ENCODE data around the gene RRP1B. TPM values are rescaled to one million over a fixed set of nuclear protein-coding genes. Genes with fewer than 3 reads are reported as not detected.

The RRP1B gene
- total and polyA plus RNA-seq, 9 of the 15 experiments (the other 6 are each of a cell fraction or from before 2014, with no cell fraction given), result 6.8 to 66.6 (median 41.9) TPM

- 98% methylated on average over 17 of the region's 17 CpGs for WGBS (ENCODE audit: insufficient coverage, low coverage, missing lambda C conversion rate)
- Histone ChIP-seq H3K9me3 (replicated peaks; ENCODE audit: control insufficient read depth, insufficient read depth, low read depth, low read length) (no peaks in the 10 kb centered on the region), H3K9ac (ENCODE audit: insufficient read depth in 1 of 2, low read depth in 2 of 2, low read length in 2 of 2) (no peak overlapping the region), H2AFZ (ENCODE audit: low read depth, low read length) (no peak overlapping the region), H3K4me1 (replicated peaks in 1 of 2; ENCODE audit: control insufficient read depth in 2 of 2, insufficient read depth in 2 of 2, low read length in 2 of 2) (peaks cover 15 to 19% of the 10 kb centered on the region in 2 experiments; a peak in 4 of 5 replicates), H3K27ac (ENCODE audit: extremely low read depth, low read depth, low read length) (no peak overlapping the region), H3K9me1 (ENCODE audit: control insufficient read depth, insufficient read depth, low read length) (no peaks in the 10 kb centered on the region), H3K79me2 (ENCODE audit: control insufficient read depth, insufficient read depth, low read length) (no peaks in the 10 kb centered on the region), H3K36me3 (ENCODE audit: control insufficient read depth, insufficient read depth, low read length) (peaks cover 56% of the 10 kb centered on the region), H3K4me3 (no peak overlapping the region), H4K20me1 (replicated peaks; ENCODE audit: control insufficient read depth, insufficient read depth, low read length) (no peaks in the 10 kb centered on the region), H3K4me2 (ENCODE audit: insufficient read depth, low read length) (no peak overlapping the region), H3K27me3 (ENCODE audit: control insufficient read depth in 2 of 2, insufficient read depth in 2 of 2, low read length in 2 of 2) (no peaks in the 10 kb centered on the region)
- intact Hi-C loops (cut with micrococcal nuclease), result no loop called here
- ATAC-seq (no peak), DNase-seq (ENCODE audit: extremely low read depth in 1 of 4, low spot score in 3 of 4) (no peak), FAIRE-seq (no peak)
- ChIA-PET POLR2A (no interaction called here), CTCF (ENCODE audit: low intra/inter-chr PET ratio) (no interaction called here)
- in situ Hi-C loops (cut with MboI), result no loop called here
- no TSS peak for BruUV-seq (replicated peaks)
- TF ChIP-seq THRB (CRISPR knock-in tag; conservative IDR thresholded peaks at IDR 0.05), result no peak
- no peak for TF ChIP-seq CSDE1 (IDR thresholded peaks at IDR 0.05)
- TF ChIP-seq YY1 (IDR thresholded peaks at IDR 0.05; ENCODE audit: borderline replicate concordance in 1 of 3, control insufficient read depth in 1 of 3, extremely low read depth in 1 of 3, insufficient read depth in 3 of 3, insufficient read length in 1 of 3, insufficient replicate concordance in 2 of 3, low read depth in 1 of 3, low read length in 2 of 3), result no peak
- TF ChIP-seq KLF16 (IDR thresholded peaks at IDR 0.05), result no peak
- TF ChIP-seq ZNF507 (tag; conservative IDR thresholded peaks at IDR 0.05), result no peak
- TF ChIP-seq ZMIZ1 (IDR thresholded peaks at IDR 0.05; ENCODE audit: low read depth in 2 of 2, low read length in 2 of 2), result no peak
- TF ChIP-seq MECOM (CRISPR knock-in tag; IDR thresholded peaks at IDR 0.05), result no peak
- no peak for TF ChIP-seq GABPA (tag; conservative IDR thresholded peaks at IDR 0.05; ENCODE audit: low read depth)
- TF ChIP-seq CXXC5 (CRISPR knock-in tag; IDR thresholded peaks at IDR 0.05), result no peak
- TF ChIP-seq ZBTB5 (IDR thresholded peaks at IDR 0.05), result no peak
- TF ChIP-seq ID3 (CRISPR knock-in tag; IDR thresholded peaks at IDR 0.05), result no peak
- TF ChIP-seq ID3 (tag; IDR thresholded peaks at IDR 0.05), result no peak
- no peak for TF ChIP-seq JUNB (CRISPR knock-in tag; conservative IDR thresholded peaks at IDR 0.05)
- no peak for TF ChIP-seq TCF3 (CRISPR knock-in tag; IDR thresholded peaks at IDR 0.05)
- no peak for TF ChIP-seq ARHGAP35 (IDR thresholded peaks at IDR 0.05; ENCODE audit: partially characterized antibody)
- TF ChIP-seq DDX20 (tag; IDR thresholded peaks at IDR 0.05; ENCODE audit: low read depth), result no peak
Measured at GRCh38 chr21:43696214-43696613, 36.9 kb downstream of the RRP1B start.

Data from K562 (cell line).